ENCODE measurements around the gene UNG. TPM values are rescaled to one million over a fixed set of nuclear protein-coding genes. Genes with fewer than 3 reads are reported as not detected.

UNG gene
- total and polyA plus RNA-seq, 2 of the 8 experiments (the other 6 are each of a cell fraction or from before 2014, with no cell fraction given), result 71.6 to 163 TPM

GRCh38 chr12:109147954-109148353, 50.6 kb downstream of the UNG start (continued):
- TF ChIP-seq E2F6 (IDR thresholded peaks at IDR 0.05), result no peak
